Uterus (tissue), 2 donors: Measurements from ENCODE around the gene RPGR.

Experiments used
- POLR2A ChIP-seq, 2 donors: fragments of 450-650 bp; IDR thresholded peaks; one replicate each; pipeline ENCODE4 v1.6.1; 2016; ENCODE audit warnings: antibody characterized with exemption in 2 of 2, mild to moderate bottlenecking in 1 of 2, moderate library complexity in 1 of 2
- TF ChIP-seq, protein P1 (sequence below), 4 experiments: fragments of 200-600 bp in 2 of 4; fragments of 450-650 bp in 2 of 4; sonication (generic) in 2 of 4; IDR thresholded peaks; one replicate each; pipeline ENCODE4 v1.5.1; 2016 to 2019; ENCODE audit warnings: antibody characterized with exemption in 4 of 4, mild to moderate bottlenecking in 2 of 4, moderate library complexity in 1 of 4

DNA sequence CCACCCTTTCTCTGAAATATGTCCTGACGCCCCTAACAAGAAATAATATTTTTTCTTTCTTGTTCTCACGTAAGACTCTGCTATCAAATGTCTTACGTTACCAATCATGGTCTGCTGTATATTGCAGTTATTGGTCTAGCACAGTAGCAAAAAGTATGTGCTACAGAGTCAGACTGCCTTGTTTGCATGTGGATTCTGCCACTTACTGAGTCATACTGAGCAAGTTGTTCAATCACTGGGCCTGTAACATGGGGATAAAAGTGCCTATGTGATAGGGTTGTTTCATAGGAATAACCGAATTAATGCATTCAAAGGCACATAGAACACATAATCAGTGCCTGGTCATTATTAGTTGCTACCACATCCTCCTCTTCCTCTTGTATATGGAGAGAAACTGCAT is 14.1 kb downstream of the RPGR start:
- TF ChIP-seq, protein P1, sequence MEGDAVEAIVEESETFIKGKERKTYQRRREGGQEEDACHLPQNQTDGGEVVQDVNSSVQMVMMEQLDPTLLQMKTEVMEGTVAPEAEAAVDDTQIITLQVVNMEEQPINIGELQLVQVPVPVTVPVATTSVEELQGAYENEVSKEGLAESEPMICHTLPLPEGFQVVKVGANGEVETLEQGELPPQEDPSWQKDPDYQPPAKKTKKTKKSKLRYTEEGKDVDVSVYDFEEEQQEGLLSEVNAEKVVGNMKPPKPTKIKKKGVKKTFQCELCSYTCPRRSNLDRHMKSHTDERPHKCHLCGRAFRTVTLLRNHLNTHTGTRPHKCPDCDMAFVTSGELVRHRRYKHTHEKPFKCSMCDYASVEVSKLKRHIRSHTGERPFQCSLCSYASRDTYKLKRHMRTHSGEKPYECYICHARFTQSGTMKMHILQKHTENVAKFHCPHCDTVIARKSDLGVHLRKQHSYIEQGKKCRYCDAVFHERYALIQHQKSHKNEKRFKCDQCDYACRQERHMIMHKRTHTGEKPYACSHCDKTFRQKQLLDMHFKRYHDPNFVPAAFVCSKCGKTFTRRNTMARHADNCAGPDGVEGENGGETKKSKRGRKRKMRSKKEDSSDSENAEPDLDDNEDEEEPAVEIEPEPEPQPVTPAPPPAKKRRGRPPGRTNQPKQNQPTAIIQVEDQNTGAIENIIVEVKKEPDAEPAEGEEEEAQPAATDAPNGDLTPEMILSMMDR (IDR thresholded peaks at IDR 0.05) = no peak
- TF ChIP-seq POLR2A (IDR thresholded peaks at IDR 0.05) = no peak
